Activated CD8-positive, alpha-beta memory T cell treated with anti-CD3 and anti-CD28 coated beads, Interleukin-2, amount 50 U/mL, for 24 hours (primary cell): ENCODE data around the gene CIDEB.

Experiments used
- DNase-seq: peaks from one replicate; pipeline ENCODE4 v3.0.0-alpha.2; 2020; ENCODE audit errors: extremely low read depth

CIDEB gene

GRCh38 chr14:24290746-24291145, 17.0 kb downstream of the CIDEB start:
- DNase-seq: no peak

DNA sequence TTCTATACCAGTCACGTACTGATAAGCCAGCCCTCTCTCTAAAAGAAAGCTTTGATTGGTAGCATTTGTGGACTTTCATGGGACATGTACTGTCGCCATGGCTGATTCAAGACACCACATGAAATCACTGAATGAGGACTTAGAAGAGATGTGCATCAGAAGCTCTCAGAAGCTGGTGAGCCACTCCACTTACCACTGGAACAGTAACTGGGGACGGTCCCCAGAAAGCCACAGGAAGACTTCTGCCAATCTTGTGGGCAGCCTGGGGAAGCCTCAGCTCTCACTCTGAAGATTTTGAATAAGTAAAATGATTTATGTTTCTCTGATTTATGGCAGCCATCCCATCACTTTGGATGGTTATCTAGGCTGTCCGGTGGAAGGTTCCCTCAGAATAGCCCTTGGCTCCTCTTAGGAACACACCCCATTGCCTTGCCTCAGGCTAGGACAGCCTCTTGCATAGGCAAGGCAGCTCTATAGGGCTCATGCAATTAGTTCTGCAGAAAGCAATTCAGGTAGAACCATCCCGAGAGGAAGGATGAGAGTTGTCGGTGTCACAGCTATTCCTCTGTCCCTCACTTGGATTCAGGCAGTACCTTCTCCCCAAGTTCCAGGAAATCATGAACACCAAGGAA, 18.0 kb downstream of the CIDEB start:
- no peak for DNase-seq

GRCh38 chr14:24286996-24287395, 20.8 kb downstream of the CIDEB start:
- DNase-seq: no peak

GRCh38 chr14:24285351-24285750, 22.4 kb downstream of the CIDEB start:
- DNase-seq: no peak

GRCh38 chr14:24284501-24285035, 23.2 kb downstream of the CIDEB start:
- no peak for DNase-seq

DNA sequence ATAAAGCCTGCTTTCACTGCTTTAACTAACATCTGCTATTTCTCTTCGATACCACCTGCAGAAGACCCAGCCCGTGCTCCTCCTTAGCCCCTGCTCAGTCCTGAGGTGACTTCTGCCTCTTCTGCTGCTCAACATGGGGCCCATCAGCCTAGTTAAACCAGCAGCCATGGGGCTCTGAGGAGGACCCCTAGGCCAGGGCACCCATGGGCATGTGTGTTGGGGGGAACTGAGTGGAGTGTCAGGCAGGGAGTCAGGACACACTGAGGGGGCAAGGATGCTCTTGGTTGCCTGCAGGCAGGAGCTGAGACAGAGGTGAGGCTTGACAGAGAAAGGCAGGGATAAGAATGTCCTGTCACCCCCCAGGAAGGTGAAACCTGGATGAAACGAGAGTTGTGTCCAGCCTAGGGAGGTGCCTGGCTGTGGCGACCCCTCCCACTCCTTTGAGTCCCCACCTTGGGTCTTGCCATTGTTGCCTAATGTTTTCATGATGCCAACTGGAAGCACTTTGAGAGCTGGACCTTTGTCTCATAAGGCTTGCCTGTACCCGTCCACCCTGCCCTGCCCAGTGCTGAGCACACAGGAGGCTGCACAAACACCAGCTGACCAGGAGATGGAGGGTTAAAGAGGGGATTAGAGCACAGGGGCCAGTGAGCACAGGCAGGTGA, 23.8 kb downstream of the CIDEB start:
- no peak for DNase-seq

DNA sequence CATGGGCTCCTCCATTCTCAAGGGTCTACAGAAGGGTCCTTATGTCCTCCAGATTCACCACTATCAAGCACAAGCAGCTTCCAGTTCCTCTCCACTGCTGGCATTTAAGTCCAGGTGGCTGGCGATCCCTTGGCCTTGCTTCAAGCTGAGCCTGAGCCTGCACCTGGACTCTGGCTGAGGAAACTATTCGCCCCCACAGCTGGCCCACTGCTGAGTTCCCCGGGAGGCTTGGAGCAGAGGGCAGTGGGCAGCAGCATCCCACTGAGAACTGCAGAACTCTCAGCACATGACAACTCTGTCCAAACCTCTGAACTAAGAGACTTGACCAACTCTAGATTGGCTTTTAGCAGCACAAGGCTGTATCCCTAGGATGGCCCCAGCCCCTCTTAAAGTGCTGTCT, 25.0 kb downstream of the CIDEB start:
- no peak for DNase-seq

- DNase-seq: no peak
Measured at GRCh38 chr14:24281636-24282035, 26.1 kb downstream of the CIDEB start.

DNA sequence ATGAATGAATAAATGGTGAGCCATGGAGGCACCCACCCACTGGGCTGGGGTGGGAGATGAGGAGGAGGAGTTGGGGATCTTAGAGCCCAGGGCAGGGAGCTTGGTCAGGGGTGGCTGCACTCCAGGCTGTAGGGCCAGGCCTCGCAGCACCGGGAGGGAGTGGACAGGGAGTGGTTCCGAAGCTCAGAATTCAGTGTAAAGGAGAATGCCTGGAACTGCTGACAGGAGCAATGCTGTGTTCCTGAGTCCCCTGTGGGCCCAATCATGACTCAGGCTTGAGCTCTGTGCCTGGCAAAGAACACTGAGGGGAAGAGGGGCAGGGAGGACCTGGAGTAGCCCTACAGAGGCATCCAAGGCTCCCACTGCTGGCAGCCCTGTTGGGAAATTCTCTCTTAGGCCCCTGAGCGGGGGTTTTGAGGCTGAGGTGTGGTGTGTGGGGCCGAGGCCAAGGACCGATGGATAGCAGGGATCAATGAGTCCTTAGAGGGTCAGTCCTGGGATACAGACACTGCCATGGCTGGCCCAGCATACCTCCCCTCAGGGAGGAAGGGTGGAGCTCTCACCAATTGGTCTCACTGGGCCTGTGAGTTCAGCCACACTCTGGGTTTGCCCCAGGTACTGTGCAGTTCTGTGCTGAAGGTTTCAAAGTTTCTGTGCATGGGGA, 26.8 kb downstream of the CIDEB start:
- DNase-seq: no peak

DNA sequence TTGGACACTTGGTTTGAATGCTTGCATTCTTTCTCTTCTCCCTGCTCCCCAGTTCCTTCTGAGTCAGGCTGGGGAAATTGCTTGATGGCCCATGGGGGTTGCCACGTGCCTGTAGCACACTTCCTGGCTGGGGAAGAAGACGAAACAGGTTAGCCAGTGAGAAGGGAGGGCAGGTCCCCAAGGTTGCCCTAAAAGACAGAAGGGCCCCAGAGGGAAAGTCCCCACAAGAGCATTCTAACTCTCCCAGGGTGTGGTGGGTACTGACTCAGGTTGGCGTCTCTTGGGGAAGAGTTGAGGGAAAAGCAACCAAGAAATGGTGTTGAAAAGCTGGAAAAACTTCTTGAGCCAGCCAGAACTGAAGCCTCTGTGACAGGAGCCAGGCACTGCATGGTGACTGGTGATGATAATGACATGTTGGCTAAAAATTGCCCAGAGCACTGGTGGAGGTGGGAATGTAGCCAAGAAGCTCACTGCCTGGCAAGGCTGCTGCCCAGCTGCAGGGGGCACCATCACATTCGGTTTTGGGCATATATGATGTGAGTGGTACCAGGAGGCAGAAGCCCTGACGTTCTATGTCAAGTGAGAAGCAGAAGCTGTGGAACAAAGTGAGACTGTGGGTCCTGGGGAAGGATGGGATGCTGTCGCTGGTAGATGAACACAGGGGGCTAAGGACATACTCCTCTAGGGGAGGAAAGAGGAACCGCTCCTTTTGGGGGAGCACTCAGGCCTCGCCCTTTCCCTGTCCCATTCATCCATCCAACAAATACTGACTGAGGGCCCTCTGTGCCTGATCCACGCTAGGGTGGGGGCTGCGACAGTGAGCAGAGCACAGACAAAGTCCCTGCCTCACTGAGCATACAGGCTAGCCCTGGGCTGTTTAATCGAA, 28.2 kb downstream of the CIDEB start:
- DNase-seq: no peak

- no peak for DNase-seq
Measured at GRCh38 chr14:24278424-24278823, 29.4 kb downstream of the CIDEB start.

DNA sequence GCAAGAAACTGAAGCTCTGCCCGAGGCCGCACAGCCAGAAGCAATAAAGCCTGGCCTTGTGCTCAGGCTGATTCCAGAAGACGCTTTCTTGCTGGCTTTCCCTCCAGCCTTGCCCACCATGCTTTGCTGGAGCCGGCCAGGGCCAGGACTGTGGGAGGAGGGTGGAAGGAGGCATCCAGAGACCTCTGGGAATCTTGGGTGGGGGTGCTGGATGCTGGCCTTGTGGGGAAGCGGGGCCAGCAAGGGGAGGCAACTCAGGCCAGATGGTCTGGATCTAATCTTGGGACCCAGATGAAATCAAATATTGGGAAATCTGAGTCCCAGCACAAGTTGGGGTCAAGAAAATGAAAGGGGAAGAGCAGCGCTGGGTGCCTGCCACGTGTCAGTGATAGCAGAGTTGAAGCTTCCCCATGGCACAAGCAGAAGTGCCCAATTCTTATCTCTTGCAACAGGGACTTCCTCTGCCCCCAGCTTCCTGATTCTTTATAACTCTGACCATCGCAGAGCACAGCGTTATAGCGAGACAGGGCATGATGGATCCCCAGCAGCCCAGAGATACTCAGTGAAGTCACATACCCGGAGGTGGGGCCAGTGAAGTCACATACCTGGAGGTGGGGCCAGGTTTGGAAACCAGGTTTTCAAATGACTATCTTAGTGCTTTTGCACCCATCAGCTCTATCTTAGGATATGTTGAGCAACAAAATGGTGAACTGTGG, 30.0 kb downstream of the CIDEB start:
- no peak for DNase-seq

DNA sequence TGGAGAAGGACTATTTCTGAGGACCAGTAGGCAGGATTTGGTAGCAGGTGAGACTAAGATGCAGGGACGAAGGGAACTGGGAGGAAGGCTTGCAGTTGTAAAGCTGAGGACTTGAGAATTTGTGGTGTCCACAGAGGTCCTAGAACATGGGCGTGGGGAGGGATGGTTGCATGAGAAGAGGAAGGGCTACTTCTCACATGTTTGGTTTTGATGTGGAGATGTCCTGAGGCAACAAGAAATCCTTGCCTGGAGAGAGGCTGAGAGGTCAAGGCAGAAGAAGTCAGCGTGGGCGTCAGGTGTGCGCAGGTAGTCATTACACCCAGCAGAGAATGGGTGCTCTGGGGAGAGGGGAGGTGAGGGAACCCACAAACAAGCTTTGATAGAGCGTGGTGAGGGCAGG, 30.7 kb downstream of the CIDEB start:
- DNase-seq: no peak

GRCh38 chr14:24274101-24274543, 33.7 kb downstream of the CIDEB start:
- DNase-seq: no peak

GRCh38 chr14:24273422-24273998, 34.3 kb downstream of the CIDEB start:
- DNase-seq: no peak

GRCh38 chr14:24272467-24272866, 35.3 kb downstream of the CIDEB start:
- no peak for DNase-seq

GRCh38 chr14:24271834-24272263, 35.9 kb downstream of the CIDEB start:
- no peak for DNase-seq

GRCh38 chr14:24271134-24271833, 36.5 kb downstream of the CIDEB start, which contains the start of gene RABGGTA:
Gene RABGGTA, minus strand, starts transcription at chr14:24271597. Its CDS starts 482 bp downstream, at chr14:24271115.
- peak; percentile 57 for DNase-seq

GRCh38 chr14:24270537-24271133, 37.1 kb downstream of the CIDEB start:
- no peak for DNase-seq
